Adrenal gland (tissue), 5 donors: ENCODE results near the gene CDC25C.

Source experiments
- POLR2A ChIP-seq, 2 donors: fragments of 450-650 bp; IDR thresholded peaks; one replicate each; pipeline ENCODE4 v1.6.1; 2017; ENCODE audit warnings: antibody characterized with exemption in 2 of 2, mild to moderate bottlenecking in 2 of 2, moderate library complexity in 1 of 2
- TF ChIP-seq, protein P1 (sequence below), 6 experiments: fragments of 450-650 bp in 4 of 6; fragments of 200-600 bp in 2 of 6; sonication (generic) in 1 of 6; IDR thresholded peaks; 1 replicate in 5 of 6; 2 replicates in 1 of 6; pipeline versions ENCODE4 v1.5.1 to v1.8.0; 2016 to 2021; ENCODE audit warnings: antibody characterized with exemption in 6 of 6, mild to moderate bottlenecking in 2 of 6, moderate library complexity in 1 of 6
- donor health status: DM: no; HTN: no; CAD: no.

DNA sequence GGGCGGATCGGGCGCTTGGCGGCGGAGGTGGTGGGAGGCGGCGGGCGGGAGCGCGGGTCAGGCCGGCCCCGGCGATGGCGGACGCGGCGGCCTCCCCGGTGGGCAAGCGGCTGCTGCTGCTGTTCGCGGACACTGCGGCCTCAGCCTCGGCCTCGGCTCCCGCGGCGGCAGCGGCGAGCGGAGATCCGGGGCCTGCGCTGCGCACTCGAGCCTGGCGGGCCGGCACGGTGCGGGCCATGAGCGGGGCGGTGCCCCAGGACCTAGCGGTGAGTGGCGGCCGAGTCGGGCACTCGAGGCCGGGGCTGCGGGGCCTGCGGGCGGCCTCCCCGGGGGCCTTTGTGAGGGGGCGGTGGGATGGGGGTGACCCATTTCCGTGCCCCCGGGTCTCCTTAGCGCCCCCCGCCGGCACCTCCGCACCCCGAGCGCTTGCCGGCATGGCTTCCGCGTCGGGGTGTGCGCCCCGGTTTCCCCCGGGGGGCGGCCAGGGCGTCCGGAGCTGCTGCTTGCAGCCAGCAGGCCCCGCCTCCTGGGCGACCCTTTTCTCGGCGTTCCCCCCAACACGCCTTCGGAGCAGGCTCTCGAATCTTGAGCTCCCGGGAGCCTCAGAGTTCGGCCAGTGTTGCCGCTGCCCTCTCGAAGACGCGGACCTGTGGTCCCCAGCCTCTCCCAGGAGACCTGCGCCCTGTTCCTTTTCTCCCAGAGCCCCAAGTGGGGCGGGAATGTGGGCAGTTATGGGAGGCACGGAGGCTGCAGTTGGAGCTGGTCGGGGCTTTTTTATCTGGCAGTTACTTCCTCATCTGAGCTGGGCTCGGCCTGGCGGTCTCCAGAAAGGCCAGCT is 21.3 kb upstream of the CDC25C start:
- TF ChIP-seq POLR2A (IDR thresholded peaks at IDR 0.05), result peak in 1 of 2 donors; percentile 54
- TF ChIP-seq, protein P1, sequence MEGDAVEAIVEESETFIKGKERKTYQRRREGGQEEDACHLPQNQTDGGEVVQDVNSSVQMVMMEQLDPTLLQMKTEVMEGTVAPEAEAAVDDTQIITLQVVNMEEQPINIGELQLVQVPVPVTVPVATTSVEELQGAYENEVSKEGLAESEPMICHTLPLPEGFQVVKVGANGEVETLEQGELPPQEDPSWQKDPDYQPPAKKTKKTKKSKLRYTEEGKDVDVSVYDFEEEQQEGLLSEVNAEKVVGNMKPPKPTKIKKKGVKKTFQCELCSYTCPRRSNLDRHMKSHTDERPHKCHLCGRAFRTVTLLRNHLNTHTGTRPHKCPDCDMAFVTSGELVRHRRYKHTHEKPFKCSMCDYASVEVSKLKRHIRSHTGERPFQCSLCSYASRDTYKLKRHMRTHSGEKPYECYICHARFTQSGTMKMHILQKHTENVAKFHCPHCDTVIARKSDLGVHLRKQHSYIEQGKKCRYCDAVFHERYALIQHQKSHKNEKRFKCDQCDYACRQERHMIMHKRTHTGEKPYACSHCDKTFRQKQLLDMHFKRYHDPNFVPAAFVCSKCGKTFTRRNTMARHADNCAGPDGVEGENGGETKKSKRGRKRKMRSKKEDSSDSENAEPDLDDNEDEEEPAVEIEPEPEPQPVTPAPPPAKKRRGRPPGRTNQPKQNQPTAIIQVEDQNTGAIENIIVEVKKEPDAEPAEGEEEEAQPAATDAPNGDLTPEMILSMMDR (IDR thresholded peaks at IDR 0.05), result peak in 4 of 6 experiments; percentile 14 to 45 (median 26)
